HG02840 (cell line): ENCODE measurements around the gene NRARP.

Experiments used
- ATAC-seq: cut with Tn5 transposase; IDR thresholded peaks from one replicate; pipeline ENCODE4 v1.9.1; 2021; ENCODE audit warnings: mild to moderate bottlenecking, moderate library complexity, moderate number of reproducible peaks; ENCODE audit not compliant: unreplicated experiment, low FRiP score

Gene NRARP

DNA sequence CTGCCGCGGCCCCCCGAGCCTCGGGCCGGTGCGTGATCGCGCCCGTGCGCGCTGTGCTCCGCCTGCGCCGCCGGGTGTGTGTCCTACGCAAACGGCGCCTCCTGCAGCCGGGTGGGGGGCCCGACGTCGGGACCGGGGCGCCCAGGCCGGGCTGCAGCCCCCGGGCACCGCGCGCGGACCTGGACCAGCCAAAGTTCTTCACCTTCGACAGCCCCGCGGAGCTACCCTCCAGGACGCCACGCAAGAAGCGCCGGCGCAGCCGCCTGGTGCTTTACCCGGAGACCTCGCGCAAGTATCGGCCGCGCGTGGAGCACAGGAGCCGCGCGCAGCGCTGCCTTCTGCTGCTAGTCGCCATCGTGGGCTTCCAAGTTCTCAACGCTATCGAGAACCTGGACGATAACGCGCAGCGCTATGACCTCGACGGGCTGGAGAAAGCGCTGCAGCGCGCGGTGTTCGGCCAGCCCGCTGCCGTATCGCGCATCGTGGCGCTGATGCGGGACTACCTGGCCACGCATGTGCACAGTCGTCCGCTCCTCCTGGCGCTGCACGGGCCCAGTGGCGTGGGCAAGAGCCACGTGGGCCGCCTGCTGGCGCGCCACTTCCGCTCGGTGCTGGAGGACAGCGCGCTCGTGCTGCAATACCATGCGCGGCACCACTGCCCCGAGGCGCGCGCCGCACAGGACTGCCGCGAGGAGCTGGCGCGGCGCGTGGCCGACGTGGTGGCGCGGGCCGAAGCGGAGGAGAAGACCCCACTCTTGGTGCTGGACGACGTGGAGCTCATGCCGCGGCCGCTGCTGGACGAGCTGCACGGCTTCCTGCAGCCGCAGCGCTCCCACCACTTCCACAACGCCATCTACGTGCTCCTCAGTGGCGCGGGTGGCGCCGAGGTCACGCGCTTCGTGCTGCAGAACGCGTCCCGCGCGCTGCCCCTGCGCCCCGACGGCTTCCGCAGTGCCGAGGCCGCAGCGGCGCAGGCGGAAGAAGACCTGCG is 23.1 kb downstream of the NRARP start:
- ATAC-seq, result no peak

DNA sequence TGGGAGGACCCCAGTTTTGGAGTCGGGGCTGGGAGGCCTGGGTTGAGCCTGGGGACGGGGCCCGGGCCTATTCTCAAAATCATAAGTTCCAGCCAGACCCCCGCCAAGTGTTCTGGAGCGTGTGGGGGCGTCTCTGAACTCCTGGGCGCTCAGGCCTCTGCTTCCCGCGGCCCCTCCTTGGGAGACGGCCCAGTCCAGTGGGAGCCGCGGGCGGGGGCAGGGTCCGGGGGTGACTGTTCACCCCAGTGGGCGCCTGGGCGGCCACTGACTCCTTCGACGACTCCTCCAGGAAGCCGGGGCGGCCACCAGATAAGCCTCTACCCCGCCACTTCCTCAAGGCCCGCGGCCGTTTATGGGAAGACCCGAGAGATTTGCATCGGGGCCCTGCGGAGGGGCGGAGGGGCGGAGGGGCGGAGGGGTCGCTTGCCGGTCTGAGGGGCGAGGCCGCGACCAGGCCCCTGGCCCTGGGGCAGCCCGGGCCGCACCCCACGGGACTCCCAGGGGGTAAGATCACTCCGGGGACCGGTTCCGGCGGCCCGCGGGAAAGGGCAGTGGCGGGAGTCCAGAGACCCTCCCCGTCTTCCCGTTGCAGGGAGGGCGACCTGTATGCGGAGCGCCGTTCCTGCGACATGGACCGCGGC is 23.9 kb downstream of the NRARP start:
- ATAC-seq, result no peak

DNA sequence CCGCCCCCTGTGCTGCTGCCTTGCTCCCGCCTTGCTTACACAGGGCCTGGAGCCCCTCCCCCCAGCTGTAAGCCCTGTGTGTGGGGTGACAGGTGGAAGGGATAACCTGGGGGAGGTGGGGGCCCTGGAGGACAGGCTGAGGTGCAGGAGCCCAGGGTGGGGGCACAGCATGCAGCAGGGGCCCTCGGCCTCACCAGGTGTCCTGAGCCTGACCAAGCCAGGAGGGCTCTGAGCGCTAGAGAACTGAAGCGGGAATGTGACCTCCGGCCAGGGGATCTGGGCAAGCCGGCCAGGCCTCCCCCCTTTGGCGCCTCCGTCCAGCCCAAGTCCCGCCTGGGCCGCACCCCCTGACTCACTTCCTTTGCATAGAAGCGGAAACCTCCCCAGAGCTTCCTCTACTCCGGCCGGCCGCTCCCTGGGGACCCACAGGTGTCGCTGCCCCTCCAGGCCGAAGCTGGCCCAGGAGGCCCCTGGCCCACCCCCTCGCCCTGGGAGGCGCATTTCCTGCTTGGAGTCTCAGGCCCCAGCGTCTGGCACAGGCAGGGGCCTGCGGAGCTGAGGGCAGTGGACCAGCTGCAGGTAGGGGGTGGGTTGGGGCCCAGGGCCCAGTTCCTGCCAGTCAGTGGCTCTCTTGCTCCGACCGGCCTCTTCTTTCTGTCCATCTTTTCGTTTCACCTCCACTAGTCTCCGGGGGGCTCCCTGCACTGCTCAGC is 24.6 kb downstream of the NRARP start, which contains the start of gene TOR4A:
TSS of gene TOR4A (plus strand) at position 398 of the 713 bp plus-strand sequence. CDS start 964 bp downstream, outside the sequence.
- ATAC-seq, result peak; percentile 63

DNA sequence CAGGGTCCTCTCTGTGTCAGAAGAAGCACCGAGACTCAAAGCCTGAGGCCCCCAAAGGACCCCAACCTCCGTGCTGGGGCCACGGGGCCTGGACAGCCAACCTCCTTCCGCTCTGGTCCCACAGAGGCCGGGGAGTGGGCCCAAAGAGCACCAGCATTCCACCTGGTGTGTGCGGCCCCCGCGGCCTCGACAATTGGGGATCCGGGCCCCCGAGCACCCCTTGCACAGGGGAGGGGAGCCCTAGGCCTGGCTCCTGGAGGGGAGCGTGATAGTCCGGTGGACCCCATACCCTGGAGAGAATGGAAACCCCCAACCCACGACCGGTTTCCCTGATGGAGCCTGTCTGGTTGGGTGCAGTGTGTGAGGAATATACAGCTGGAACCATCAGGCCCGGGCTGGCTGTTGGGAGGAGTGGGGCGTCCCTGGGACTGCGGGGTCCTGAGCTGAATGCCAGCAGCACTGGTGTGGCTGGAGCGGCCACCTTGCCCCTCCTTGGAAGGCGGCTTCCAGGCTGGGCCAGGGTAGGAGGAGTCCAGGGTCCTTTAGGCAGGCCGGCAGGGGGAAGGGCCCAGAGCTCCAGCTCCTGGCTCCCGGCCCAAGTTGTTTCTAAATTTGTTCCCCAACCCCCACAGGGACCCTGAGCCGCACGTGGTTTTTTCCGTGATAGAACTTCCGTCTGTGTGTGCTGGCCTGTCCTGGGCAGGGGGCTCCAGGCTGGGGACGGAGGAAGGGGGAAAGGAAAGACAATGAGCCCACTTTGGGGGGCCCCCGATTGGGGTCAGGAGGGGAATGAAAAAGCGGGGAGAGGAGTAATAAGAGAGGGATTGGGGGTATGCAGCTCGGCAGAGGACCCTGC is 25.4 kb downstream of the NRARP start:
- no peak for ATAC-seq

DNA sequence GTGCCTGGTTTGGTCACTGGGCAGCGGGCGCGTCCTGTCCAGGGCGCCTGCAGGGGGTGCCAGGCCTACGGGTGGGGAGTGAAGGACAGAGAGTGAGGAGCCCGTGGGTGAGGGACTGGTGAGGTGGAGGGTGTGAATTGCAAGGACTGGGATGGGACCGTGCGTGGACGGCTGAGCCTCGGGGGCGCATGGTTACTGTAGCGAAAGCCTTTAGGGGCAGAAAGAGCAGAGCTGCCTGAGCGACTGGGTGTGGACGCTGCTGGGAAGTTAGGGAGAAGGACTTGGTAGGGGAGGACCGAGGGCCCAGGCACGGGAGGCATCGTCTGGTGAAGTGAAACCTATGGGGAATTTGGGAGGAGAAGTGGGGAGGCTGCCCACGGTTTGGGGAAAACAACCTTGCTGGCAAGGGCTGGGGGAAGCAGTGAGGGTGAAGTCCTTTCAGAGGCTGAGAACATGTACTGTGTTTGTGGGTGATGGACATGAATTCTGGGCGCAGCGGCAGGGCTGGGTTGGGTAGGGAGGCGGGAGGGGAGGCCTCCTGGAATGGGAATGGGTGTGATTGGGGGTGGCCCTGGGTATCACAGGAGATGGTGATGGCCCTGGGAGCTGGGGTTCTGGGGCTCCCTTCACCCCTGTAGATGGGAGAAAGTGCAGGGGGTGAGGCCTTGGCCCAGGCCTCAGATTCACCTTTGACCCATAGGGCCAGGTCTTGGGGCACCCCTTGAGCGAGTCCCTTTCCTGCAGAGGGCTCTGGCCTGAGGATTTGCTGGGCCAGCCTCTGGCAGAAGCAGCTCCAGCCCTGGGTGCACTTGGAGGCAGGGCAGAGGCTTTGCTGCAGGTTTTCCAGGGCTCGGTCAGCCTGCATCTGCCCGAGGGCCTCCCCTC is 26.2 kb downstream of the NRARP start:
- no peak for ATAC-seq

DNA sequence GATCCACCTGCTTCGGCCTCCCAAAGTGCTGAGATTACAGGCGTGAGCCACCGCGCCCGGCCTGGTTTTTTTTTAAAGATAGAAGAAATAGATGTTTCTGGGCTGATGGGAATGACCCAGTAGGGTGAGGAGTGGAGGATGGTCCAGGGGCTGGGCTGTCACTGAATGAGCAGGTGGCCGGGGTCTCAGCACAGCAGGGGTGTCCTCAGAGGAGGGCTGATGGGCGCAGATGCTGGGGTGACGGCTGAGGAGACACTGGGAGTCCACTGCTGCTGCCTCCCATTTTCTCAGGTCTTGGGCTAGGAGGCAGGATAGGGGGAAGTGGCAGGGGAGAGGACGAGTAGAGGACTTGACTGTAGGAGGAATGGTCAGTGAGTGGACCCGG is 26.9 kb downstream of the NRARP start:
- ATAC-seq, result no peak

DNA sequence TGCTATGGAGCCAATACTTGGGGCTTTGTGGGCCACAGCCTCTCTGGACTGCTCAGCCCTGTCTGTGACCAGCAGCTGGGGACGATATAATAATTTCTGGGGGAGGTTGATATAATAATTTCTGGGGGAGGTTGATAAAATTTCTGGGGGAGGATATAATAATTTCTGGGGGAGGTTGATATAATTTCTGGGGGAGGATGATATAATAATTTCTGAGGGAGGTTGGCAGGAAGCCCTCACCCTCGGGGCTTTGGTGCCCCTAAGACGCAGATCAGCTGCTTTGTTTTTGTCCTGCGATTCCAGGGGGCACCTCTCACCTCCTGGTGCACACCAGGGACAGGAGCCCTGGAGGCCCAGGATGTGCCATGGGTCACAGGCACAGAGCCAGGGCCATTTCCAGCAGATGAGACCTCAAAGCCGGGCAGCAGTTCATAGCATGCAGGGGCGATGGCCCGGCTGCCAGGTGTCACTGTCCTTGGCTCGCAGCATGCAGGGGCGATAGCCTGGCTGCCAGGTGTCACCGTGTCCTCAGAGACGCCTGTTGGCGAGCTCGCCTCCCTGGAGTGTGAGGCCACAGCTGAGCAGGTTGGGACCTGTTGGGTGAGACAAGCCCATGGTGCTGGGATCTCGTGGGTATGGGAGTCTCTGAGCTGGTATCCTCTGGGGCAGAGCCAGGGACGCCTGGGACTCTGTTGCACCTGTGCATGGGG is 28.3 kb downstream of the NRARP start:
- no peak for ATAC-seq

DNA sequence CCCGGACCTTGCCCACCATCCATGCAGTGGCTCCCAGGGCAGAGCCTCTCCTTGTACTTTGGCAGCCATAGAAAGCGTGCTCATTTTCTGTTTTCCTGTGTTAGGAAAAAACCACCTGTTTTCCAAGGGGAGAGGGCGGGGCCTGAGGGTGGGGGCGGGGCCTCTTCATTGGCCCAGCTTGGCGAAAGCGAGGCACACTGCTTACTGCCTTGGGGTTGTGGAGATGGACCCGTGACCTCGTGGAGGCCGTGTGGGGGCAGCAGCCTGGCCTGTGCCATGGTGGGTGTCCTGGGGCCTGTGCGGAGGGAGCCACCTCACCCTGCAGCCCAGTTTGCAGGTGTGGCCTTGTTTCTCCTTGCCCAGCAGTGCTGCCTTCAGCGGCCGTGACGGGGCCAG is 29.0 kb downstream of the NRARP start:
- ATAC-seq, result no peak

DNA sequence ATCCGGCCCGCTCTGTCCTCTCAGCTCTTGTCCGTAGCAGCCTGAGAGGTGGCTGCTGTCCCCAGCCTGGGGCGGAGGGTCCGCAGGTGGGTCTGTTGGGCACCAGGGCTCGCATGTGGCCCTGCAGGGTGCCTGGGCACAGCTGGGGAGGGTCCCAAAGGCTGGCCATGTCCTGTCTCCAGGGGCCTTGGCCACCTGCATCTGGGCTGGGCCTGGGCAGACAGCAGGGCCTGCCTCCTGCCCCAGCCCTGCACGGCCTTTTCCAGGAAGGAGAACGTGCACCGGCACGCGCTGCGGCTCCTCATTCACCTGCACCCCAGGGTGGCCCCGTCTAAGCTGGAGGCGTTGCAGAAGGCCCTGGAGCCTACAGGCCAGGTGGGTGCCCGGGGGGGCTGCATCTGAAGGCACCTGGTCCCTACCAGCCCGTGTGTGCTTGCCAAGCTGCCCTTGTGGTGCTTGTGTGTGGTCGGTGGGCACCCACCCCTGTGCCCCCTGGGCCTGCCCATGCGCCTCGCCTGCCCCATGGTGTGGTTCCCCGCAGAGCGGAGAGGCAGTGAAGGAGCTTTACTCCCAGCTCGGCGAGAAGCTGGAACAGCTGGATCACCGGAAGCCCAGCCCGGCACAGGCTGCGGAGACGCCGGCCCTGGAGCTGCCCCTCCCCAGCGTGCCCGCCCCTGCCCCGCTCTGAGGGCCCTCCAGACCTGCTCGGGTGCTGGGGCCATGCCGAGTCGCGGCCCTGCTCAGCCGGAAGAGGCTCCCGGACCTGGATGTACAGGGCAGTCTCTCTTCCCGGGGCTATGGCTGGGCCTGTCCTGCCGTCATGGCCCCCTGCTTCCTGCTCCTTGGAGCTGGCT is 29.6 kb downstream of the NRARP start:
- no peak for ATAC-seq

DNA sequence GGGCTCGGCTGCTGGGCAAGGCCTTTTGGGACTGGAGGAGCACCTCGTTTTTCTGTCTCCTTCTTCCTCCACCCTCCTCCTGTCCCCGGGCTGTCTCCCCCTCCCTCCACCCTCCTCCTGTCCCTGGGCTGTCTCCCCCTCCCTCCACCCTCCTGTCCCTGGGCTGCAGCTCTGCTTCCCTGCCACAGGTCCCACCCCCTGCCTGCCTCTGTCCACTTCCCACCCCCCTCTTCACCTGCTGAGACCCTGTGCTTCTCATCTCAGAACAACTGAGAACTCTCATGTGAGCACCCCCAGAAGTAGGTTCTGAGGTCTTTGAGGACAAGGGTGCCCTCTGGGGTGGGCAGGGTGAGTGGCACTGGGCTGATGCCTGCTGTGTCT is 30.4 kb downstream of the NRARP start:
- no peak for ATAC-seq

DNA sequence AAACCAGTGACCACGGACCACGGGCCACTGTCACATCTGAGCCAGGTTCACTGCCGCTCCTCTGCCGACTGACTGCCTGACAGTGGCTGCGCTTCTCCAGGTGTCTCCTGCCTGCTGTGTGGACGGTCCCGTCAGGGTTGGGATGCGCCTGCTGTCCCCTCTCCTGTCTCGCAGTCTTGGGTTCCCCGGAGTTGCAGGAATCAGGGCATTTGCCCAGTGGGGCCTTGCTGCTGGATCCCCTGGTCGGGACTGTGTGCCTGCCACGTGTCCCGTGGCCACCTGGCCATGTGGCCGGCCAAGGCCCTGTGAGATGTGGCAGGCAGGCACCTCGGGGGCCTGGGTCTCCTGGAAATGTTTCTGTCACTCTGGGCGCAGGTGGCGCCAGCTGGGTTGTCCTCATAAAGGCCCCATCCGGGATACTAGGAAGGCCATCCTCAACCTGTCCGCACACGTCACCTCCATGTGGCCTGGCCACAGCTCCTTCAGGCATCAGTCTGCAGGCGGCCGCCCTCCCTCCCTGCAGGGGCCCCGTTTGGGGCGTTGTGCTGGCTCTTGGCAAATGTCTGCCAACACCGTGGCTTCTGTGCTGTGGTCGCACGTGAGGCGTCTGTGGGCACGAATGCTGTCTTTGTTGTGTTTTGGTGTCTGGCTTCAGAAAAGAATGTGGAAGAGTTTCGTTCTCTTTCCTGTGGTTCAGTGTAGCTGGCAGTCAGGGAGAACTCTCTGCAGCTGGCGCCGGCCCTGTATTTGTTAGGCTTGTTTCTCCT is 31.0 kb downstream of the NRARP start:
- no peak for ATAC-seq

DNA sequence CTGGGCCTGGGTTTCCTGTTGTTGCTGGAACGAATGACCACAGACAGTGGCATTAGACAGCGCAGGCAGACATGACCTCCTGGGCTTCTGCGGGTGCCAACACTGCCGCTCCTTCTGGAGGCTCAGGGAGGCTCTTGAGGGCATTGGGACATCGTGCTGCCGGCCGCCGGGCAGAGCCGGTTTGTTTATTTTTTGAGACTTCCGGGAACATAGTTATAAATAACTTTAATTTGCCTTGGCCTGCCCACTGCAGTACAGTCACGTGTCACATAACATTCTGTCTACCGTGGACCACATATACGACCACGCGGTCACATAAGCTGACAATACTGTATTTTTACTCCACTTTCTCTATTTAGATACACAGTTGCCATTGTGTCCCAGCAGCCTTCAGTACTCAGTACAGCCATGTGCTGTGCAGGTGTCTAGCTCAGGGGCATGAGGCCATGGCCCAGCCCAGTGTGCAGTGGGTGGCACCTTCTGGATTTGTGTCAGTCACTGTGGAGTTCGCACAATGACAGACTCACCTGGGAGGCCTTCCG is 32.8 kb downstream of the NRARP start:
- ATAC-seq, result no peak

DNA sequence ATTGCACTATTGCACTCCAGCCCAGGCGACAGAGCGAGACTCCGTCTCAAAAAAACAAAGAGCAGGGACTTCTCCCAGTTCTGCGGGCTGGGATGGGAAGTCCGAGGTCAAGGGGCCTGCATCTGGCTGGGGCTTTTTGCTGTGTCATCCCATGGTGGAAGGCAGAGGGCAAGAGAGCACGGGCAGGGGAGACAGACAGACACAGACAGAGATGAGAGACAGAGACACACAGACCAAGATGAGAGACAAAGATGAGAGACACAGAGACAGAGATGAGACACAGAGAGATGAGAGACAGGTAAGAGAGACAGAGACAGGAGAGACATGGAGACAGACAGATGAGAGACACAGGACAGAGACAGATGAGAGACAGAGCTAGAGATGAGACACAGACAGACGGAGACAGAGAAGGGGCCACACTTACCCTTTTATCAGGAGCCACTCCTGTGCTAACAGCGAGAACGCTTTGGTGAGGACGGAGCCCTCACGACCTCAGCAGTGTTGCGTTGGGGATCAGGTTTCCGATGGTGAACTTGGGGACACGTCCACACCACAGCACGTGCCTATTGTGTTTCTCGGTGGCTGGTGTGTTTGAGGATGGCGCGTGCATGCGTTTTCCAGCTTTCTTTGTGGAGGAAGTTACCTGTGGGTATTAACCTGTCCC is 33.4 kb downstream of the NRARP start:
- ATAC-seq, result no peak

DNA sequence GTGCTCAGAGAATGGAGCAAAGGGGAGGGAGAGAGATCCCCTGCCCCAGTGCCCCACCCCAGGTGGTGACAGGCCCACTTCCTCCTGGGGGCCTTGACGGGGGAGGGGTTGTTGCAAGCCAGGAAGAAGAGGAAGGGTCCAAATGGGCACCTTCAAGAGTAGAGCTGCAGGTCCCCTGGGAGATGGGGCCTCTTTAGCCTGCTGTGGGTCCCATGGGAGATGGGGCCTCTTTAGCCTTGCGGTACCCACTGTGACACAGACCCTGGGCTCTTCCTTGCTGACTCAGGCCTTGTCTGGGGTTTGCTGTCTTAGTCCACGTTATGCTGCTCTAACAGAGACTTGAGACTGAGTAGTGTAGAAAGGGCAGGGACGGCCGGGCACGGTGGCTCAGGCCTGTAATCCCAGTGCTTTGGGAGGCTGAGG is 34.1 kb downstream of the NRARP start:
- ATAC-seq, result no peak

DNA sequence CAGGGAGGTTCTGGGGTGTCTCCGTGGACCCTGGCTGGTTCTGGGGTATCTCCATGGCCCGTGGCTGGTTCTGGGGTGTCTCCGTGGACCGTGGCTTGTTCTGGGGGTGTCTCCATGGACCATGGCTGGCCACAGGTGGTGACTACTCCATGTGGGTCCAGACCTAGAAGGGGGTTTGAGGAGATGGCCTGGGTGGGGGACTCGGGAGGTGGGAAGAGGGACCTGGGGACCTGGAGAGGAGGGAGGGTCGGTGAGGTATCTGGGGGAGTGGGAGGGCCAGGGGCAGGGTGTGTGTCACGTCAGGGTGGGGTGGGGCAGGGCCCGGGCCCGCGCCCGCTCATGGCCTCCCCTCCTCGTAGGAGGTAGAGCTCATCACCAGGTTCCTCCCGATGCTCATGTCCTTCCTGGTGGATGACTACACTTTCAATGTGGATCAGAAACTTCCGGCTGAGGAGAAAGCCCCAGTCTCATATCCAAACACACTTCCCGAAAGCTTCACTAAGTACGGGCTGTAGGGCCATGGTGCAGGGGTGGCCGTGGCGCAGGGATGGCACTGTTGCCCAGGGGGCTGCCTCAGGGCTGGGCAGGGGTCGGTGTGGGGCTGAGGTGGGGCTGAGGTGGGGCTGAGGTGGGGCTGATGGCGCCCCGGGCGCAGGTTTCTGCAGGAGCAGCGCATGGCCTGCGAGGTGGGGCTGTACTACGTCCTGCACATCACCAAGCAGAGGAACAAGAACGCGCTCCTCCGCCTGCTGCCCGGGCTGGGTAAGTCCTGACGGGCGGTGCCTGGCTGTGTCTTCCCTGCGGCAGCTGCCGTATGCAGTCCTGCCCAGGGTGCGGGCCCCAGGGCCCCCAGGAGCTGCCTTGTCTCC is 35.3 kb downstream of the NRARP start:
- no peak for ATAC-seq
